B cell (primary cell): Measurements from ENCODE around the gene PVALEF. TPM values are rescaled to one million over a fixed set of nuclear protein-coding genes. Genes with fewer than 3 reads are reported as not detected.

Experiments
- ATAC-seq: fragments of 200-7000 bp; cut with Tn5 transposase; one replicate; pipeline ENCODE4 v1.10.0; 2021; ENCODE audit warnings: low read depth, mild to moderate bottlenecking, moderate number of reproducible peaks, moderate library complexity
- CTCF ChIA-PET: fragments of 350-600 bp; sonication (Branson Sonifier 250); formaldehyde crosslinking; loops from one replicate; lab custom pipeline; 2021; ENCODE audit warnings: antibody characterized with exemption, inconsistent platforms; lab: Charles Lee
- POLR2A ChIA-PET: fragments of 350-600 bp; sonication (Branson Sonifier 250); formaldehyde crosslinking; loops from one replicate; lab custom pipeline; 2021; ENCODE audit warnings: antibody characterized with exemption; lab: Charles Lee
- DNase-seq: peaks from one replicate; pipeline ENCODE4 v3.0.0; 2013
- H2AFZ ChIP-seq: 2 replicates; pipeline ENCODE4 v1.6.1; 2012; ENCODE audit warnings: mild to moderate bottlenecking, low read depth, low read length; ENCODE audit not compliant: insufficient read depth, poor library complexity, severe bottlenecking
- H3K27ac ChIP-seq, 2 donors: 1 replicate in 1 of 2; 2 replicates in 1 of 2; pipeline ENCODE4 v1.5.1; 2012 to 2013; ENCODE audit warnings: low read length in 2 of 2, mild to moderate bottlenecking in 2 of 2, moderate library complexity in 1 of 2
- H3K27me3 ChIP-seq, 4 experiments: fragments of 200-600 bp in 1 of 4; sonication (generic) in 1 of 4; replicated peaks in 1 of 4; 1 replicate in 2 of 4; 2 replicates in 2 of 4; pipeline versions ENCODE4 v1.6.1 to v1.7.0; 2013 to 2016; ENCODE audit warnings: low read length in 3 of 4, mild to moderate bottlenecking in 2 of 4, mixed read lengths in 1 of 4, moderate library complexity in 1 of 4; ENCODE audit not compliant: insufficient read depth in 4 of 4, control insufficient read depth in 3 of 4; ENCODE audit errors: control extremely low read depth in 1 of 4
- H3K36me3 ChIP-seq, 2 experiments: replicated peaks in 1 of 2; 1 replicate in 1 of 2; 2 replicates in 1 of 2; pipeline versions ENCODE4 v1.6.1 to v1.7.1; 2013; ENCODE audit warnings: low read length in 1 of 2; ENCODE audit not compliant: insufficient read depth in 2 of 2, control insufficient read depth in 1 of 2; ENCODE audit errors: control extremely low read depth in 1 of 2, extremely low read depth in 1 of 2
- H3K4me1 ChIP-seq, 2 donors: fragments of 200-600 bp in 1 of 2; sonication (generic) in 1 of 2; 1 replicate in 1 of 2; 2 replicates in 1 of 2; pipeline versions ENCODE4 v1.5.1 to v1.6.1; 2013 to 2017; ENCODE audit warnings: low read length in 2 of 2; ENCODE audit not compliant: control insufficient read depth in 2 of 2, insufficient read depth in 2 of 2
- H3K4me2 ChIP-seq: replicated peaks from 2 replicates; pipeline ENCODE3; 2012; ENCODE audit warnings: mild to moderate bottlenecking, low read depth, low read length; ENCODE audit not compliant: poor library complexity, severe bottlenecking
- H3K4me3 ChIP-seq, 5 experiments: fragments of 200-600 bp in 1 of 5; sonication (generic) in 1 of 5; 1 replicate in 3 of 5; 2 replicates in 2 of 5; pipeline versions ENCODE4 v1.5.1 to v1.7.0; 2011 to 2016; ENCODE audit warnings: low read length in 4 of 5, mild to moderate bottlenecking in 4 of 5, low read depth in 2 of 5, control low read depth in 1 of 5, moderate library complexity in 1 of 5; ENCODE audit not compliant: insufficient read depth in 1 of 5; ENCODE audit errors: control extremely low read depth in 1 of 5, extremely low read depth in 1 of 5
- H3K79me2 ChIP-seq: fragments of 200-600 bp; sonication (generic); one replicate; pipeline ENCODE4 v1.6.0; 2016; ENCODE audit warnings: low read length; ENCODE audit not compliant: control insufficient read depth, insufficient read depth
- H3K9ac ChIP-seq: fragments of 200-600 bp; sonication (generic); 2 replicates; pipeline ENCODE4 v1.6.1; 2017; ENCODE audit warnings: mild to moderate bottlenecking, low read length, moderate library complexity
- H3K9me3 ChIP-seq, 3 donors: one replicate each; pipeline versions ENCODE4 v1.6.1 to v1.7.1; 2013; ENCODE audit warnings: low read length in 2 of 3; ENCODE audit not compliant: control insufficient read depth in 2 of 3, insufficient read depth in 1 of 3; ENCODE audit errors: control extremely low read depth in 1 of 3
- H4K20me1 ChIP-seq: 2 replicates; pipeline ENCODE4 v1.6.0; 2012; ENCODE audit warnings: mild to moderate bottlenecking, low read length; ENCODE audit not compliant: insufficient read depth, control insufficient read depth, poor library complexity, severe bottlenecking
- H3K27ac Mint-ChIP-seq: one replicate; pipeline ENCODE4 v1.8.0; 2021; ENCODE audit warnings: mixed read lengths
- H3K27me3 Mint-ChIP-seq: one replicate; pipeline ENCODE4 v1.8.0; 2021; ENCODE audit warnings: mixed read lengths
- H3K4me1 Mint-ChIP-seq: one replicate; pipeline ENCODE4 v1.8.0; 2021; ENCODE audit warnings: mixed read lengths
- H3K4me3 Mint-ChIP-seq: one replicate; pipeline ENCODE4 v1.8.0; 2021; ENCODE audit warnings: mixed read lengths
- H3K9me3 Mint-ChIP-seq: one replicate; pipeline ENCODE4 v1.8.0; 2022; ENCODE audit warnings: mixed read lengths; ENCODE audit not compliant: insufficient read depth
- CTCF ChIP-seq: fragments of 200-600 bp; IDR thresholded peaks from one replicate; pipeline ENCODE4 v1.8.0; 2022; ENCODE audit warnings: antibody characterized with exemption, mild to moderate bottlenecking
- EZH2 ChIP-seq: IDR thresholded peaks from 2 replicates; pipeline ENCODE4 v1.6.1; 2012; ENCODE audit warnings: borderline replicate concordance, low read depth, mild to moderate bottlenecking, moderate library complexity, low read length; ENCODE audit not compliant: insufficient read depth, poor library complexity, severe bottlenecking
- WGBS: methylation state at CpG from one replicate; pipeline ENCODE4 v1.1.5; 2013; ENCODE audit warnings: missing lambda C conversion rate; ENCODE audit not compliant: insufficient coverage; 5-methylcytosine and 5-hydroxymethylcytosine counted together
- intact Hi-C: fragments of 100-400 bp; cut with micrococcal nuclease; formaldehyde crosslinking; loops from one replicate; pipeline ENCODE4 v1.10.0; 2022
- polyA plus RNA-seq: library from polyadenylated mRNA; depleted of rRNA; stranded (reverse); fragments of >200 nt; gene quantifications from 2 replicates; pipeline ENCODE4 v1.2.3, GENCODE V29; 2012
- total RNA-seq, 2 donors: library from RNA; stranded (reverse); fragments of 120-200 nt in 1 of 2; gene quantifications; 1 replicate in 1 of 2; 2 replicates in 1 of 2; pipeline versions ENCODE4 v1.2.3 to v1.2.4, GENCODE V29; 2013 to 2022

PVALEF gene
- total and polyA plus RNA-seq, 2 donors (not counting 1 experiment from before 2014, with no cell fraction given), result not detected

DNA sequence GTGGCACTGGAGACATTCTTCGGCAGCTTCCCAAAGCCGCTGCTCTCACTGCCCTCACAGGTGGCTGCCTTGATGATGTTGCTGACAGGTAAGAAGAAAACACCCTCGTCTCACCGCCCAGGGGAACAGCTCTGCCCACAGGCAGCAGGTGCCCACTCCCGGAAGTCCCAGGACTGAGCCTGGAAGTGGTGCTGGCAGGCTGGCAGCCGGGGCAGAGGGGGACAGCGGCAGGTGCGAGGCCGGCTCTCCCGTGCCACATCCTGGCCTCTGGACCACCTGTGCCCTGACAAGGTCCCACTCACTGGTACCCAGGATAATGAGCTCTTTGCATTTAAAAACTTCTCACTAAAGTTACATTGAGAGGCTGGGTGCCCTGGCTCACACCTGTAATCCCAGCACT is 37.0 kb downstream of the PVALEF start:
- 98% methylated on average over 10 of the region's 10 CpGs for WGBS

DNA sequence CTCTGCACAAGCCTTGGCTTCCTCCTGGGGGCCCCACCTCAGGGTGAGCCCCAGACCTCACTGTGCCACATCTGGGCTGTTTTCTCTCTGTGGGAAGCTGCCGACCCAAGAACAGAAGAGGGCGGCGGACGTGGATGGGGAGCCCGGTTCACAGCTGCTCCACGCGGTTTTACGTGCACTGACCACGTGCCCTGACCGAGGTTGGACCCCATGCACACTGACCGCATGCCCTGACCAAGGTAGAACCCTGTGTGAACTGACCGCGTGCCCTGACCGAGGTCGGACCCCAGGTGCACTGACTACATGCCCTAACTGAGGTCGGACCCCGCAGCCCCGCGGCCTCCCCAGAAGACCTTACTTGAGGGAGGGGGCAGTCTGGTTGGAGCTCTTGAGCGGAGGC is 37.8 kb downstream of the PVALEF start:
- peaks cover 4% of the 10 kb centered on the region for H3K4me1 Mint-ChIP-seq
- H3K27me3 ChIP-seq, result no peaks in the 10 kb centered on the region
- H3K27ac ChIP-seq, result no peak overlapping the region
- DNase-seq (no peak), ATAC-seq (no peak)
- intact Hi-C loops, result no loop called here
- peaks cover 0 to 10% of the 10 kb centered on the region in 2 experiments for H3K36me3 ChIP-seq
- H3K9me3 ChIP-seq, result no peaks in the 10 kb centered on the region
- no peak overlapping the region for H2AFZ ChIP-seq
- no peaks in the 10 kb centered on the region for H3K27me3 Mint-ChIP-seq
- no peaks in the 10 kb centered on the region for H3K9me3 Mint-ChIP-seq
- H3K79me2 ChIP-seq, result peaks cover 5% of the 10 kb centered on the region
- H3K9ac ChIP-seq, result no peak overlapping the region
- no peak overlapping the region for H3K4me2 ChIP-seq
- ChIA-PET POLR2A (no interaction called here), CTCF (no interaction called here)
- H3K4me3 Mint-ChIP-seq, result no peak overlapping the region
- 98% methylated on average over 20 of the region's 20 CpGs for WGBS
- no peak overlapping the region for H3K27ac Mint-ChIP-seq
- H4K20me1 ChIP-seq, result no peaks in the 10 kb centered on the region
- TF ChIP-seq CTCF (no peak), EZH2 (no peak)
- peaks cover 3% of the 10 kb centered on the region in 2 donors for H3K4me1 ChIP-seq
- no peak overlapping the region for H3K4me3 ChIP-seq

More for the DNA sequence above, 37.0 kb downstream of the PVALEF start:
- H3K27me3 ChIP-seq, result no peaks in the 10 kb centered on the region
- H3K27me3 Mint-ChIP-seq, result no peaks in the 10 kb centered on the region
- H3K4me1 Mint-ChIP-seq, result no peaks in the 10 kb centered on the region
- no peak overlapping the region for H3K4me3 Mint-ChIP-seq
- H2AFZ ChIP-seq, result no peak overlapping the region
- no peak overlapping the region for H3K4me3 ChIP-seq
- H3K4me2 ChIP-seq, result no peak overlapping the region
- ChIA-PET CTCF (no interaction called here), POLR2A (no interaction called here)
- no peaks in the 10 kb centered on the region for H3K79me2 ChIP-seq
- H3K27ac ChIP-seq, result no peak overlapping the region
- no peaks in the 10 kb centered on the region for H4K20me1 ChIP-seq
- intact Hi-C loops, result no loop called here
- H3K9ac ChIP-seq, result no peak overlapping the region
- H3K27ac Mint-ChIP-seq, result no peak overlapping the region
- no peaks in the 10 kb centered on the region for H3K9me3 Mint-ChIP-seq
- no peaks in the 10 kb centered on the region for H3K9me3 ChIP-seq
- TF ChIP-seq EZH2 (no peak), CTCF (no peak)
- no peaks in the 10 kb centered on the region for H3K4me1 ChIP-seq
- H3K36me3 ChIP-seq, result peaks cover 0 to 10% of the 10 kb centered on the region in 2 experiments
- no peak for ATAC-seq
- no peak for DNase-seq
